Esophagus muscularis mucosa (tissue), 4 donors: ENCODE data around the gene MYD88. TPM values are rescaled to one million over a fixed set of nuclear protein-coding genes. Genes with fewer than 3 reads are reported as not detected.

Source experiments
- DNase-seq: peaks from one replicate; pipeline ENCODE4 v3.0.0-alpha.2; 2017; ENCODE audit errors: extremely low spot score
- H3K27ac ChIP-seq, 4 donors: fragments of 200-600 bp; sonication (generic); replicated peaks in 1 of 4; 1 replicate in 3 of 4; 2 replicates in 1 of 4; pipeline ENCODE4 v1.5.1; 2016 to 2019; ENCODE audit warnings: mild to moderate bottlenecking in 1 of 4
- H3K27me3 ChIP-seq, 4 donors: fragments of 200-600 bp; sonication (generic); one replicate each; pipeline versions ENCODE4 v1.5.1 to v1.6.0; 2016 to 2019
- H3K36me3 ChIP-seq, 4 donors: fragments of 200-600 bp; sonication (generic); one replicate each; pipeline ENCODE4 v1.5.1; 2016 to 2019
- H3K4me1 ChIP-seq, 4 donors: fragments of 200-600 bp; sonication (generic); one replicate each; pipeline ENCODE4 v1.5.1; 2016 to 2019
- H3K4me3 ChIP-seq, 4 donors: fragments of 200-600 bp; sonication (generic); 1 replicate in 2 of 4; 2 replicates in 2 of 4; pipeline ENCODE4 v1.5.1; 2016 to 2019; ENCODE audit warnings: mild to moderate bottlenecking in 4 of 4, moderate library complexity in 1 of 4
- H3K9me3 ChIP-seq, 4 donors: fragments of 200-600 bp; sonication (generic); 1 replicate in 3 of 4; 2 replicates in 1 of 4; pipeline ENCODE4 v1.5.1; 2016 to 2019
- CTCF ChIP-seq, 3 experiments: fragments of 200-600 bp in 2 of 3; fragments of 450-650 bp in 1 of 3; sonication (generic) in 2 of 3; IDR thresholded peaks; one replicate each; pipeline ENCODE4 v1.5.1; 2017 to 2019; ENCODE audit warnings: antibody characterized with exemption in 3 of 3, mild to moderate bottlenecking in 2 of 3, moderate library complexity in 1 of 3
- EP300 ChIP-seq: sonication (generic); formaldehyde crosslinking; IDR thresholded peaks from one replicate; pipeline ENCODE4 v1.6.1; 2017; ENCODE audit warnings: antibody characterized with exemption
- POLR2A ChIP-seq: fragments of 450-650 bp; IDR thresholded peaks from one replicate; pipeline ENCODE4 v1.6.1; 2017; ENCODE audit warnings: antibody characterized with exemption, moderate library complexity, mild to moderate bottlenecking, low read depth
- POLR2AphosphoS5 ChIP-seq, 2 donors: sonication (generic); formaldehyde crosslinking; IDR thresholded peaks; one replicate each; pipeline ENCODE4 v1.6.1; 2017; ENCODE audit warnings: antibody characterized with exemption in 2 of 2
- WGBS: methylation state at CpG from one replicate; pipeline ENCODE4 v1.1.5; 2018; 5-methylcytosine and 5-hydroxymethylcytosine counted together
- intact Hi-C: fragments of 100-400 bp; cut with DNase I; formaldehyde crosslinking; loops from one replicate; pipeline ENCODE4 v1.15.1; 2023
- total RNA-seq, 4 donors: library from RNA; depleted of rRNA; stranded (reverse); fragments of >200 nt; gene quantifications; one replicate each; pipeline versions ENCODE4 v1.1.0 to v1.2.1, GENCODE V29; 2016

The MYD88 gene
- total RNA-seq, 4 donors from 2014 or later = 21.2 to 38.6 (median 26.1) TPM

DNA sequence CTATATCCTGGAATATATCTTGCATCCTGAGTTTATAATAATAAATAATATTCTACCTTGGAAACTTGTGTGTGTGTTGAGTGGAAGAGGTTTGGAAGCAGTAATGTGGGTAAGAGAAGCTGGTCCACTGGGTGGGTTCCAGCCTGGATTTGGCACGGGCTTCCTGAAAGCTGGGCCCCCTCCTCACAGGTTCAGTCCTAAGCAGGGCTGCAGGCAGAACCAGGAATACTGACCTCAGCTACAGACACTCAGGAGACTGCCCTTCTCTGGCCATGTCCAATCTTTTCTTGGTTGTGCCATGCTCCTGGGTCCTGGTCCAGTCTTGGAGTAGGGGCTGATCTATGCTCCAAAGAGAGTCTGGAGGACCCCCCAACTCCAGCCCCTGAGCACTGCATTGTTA is 4.5 kb downstream of the MYD88 start:
- Histone ChIP-seq H3K27me3 (no peaks in the 10 kb centered on the region), H3K4me3 (no peak overlapping the region), H3K9me3 (peaks cover 0 to 5% (median 0%) of the 10 kb centered on the region in 4 donors), H3K4me1 (peaks cover 13 to 25% (median 24%) of the 10 kb centered on the region in 4 donors), H3K36me3 (peaks cover 0 to 26% (median 18%) of the 10 kb centered on the region in 4 donors), H3K27ac (no peak overlapping the region)
- WGBS = 75% methylated on average over 1 of the region's 1 CpG
- intact Hi-C loops = no loop called here
- TF ChIP-seq CTCF (IDR thresholded peaks at IDR 0.05) (no peak), POLR2AphosphoS5 (IDR thresholded peaks at IDR 0.05) (no peak), EP300 (no peak), POLR2A (no peak)
- DNase-seq = no peak

- Histone ChIP-seq H3K4me3 (no peak overlapping the region), H3K36me3 (peaks cover 0 to 26% (median 18%) of the 10 kb centered on the region in 4 donors), H3K27me3 (no peaks in the 10 kb centered on the region), H3K4me1 (peaks cover 10 to 22% (median 20%) of the 10 kb centered on the region in 4 donors), H3K27ac (no peak overlapping the region), H3K9me3 (peaks cover 0 to 5% (median 0%) of the 10 kb centered on the region in 4 donors)
- no peak for DNase-seq
- TF ChIP-seq EP300 (no peak), POLR2AphosphoS5 (IDR thresholded peaks at IDR 0.05) (no peak), CTCF (IDR thresholded peaks at IDR 0.05) (no peak), POLR2A (no peak)
- intact Hi-C loops = no loop called here
- WGBS = 90% methylated on average over 1 of the region's 3 CpGs
Measured at GRCh38 chr3:38143511-38143910, 5.0 kb downstream of the MYD88 start.

GRCh38 chr3:38146504-38146903 is 8.0 kb downstream of the MYD88 start:
- Histone ChIP-seq H3K9me3 (peaks cover 0 to 5% (median 0%) of the 10 kb centered on the region in 4 donors), H3K36me3 (peaks cover 0 to 13% (median 9%) of the 10 kb centered on the region in 4 donors), H3K4me3 (no peak overlapping the region), H3K27ac (no peak overlapping the region), H3K27me3 (no peaks in the 10 kb centered on the region), H3K4me1 (no peaks in the 10 kb centered on the region)
- intact Hi-C loops = no loop called here
- WGBS = 85% methylated on average over 2 of the region's 2 CpGs
- no peak for DNase-seq
- TF ChIP-seq POLR2A (no peak), POLR2AphosphoS5 (IDR thresholded peaks at IDR 0.05) (no peak), EP300 (no peak), CTCF (IDR thresholded peaks at IDR 0.05) (no peak)

DNA sequence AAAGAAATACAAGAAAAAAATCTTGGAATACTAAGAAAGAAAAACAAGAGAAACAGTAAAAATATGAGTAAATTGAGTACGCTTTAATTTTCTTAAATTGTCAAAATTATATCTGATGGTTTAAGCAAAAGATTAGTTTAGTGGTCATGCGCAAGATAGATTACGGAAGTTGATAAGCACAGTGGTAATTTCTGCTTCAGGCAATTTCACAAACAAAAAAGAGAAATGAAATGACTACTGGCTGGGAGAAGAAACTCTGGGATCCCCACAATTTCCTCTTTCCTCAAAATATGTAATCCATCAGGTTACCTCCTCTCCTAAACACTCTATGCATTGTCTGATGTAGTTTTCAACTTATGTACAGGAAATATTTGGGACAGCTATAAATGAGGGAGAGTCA is 9.0 kb downstream of the MYD88 start:
- H3K36me3 ChIP-seq = peaks cover 0 to 4% (median under 1%) of the 10 kb centered on the region in 4 donors
- intact Hi-C loops = no loop called here
- no peak for DNase-seq
- TF ChIP-seq EP300 = no peak
- TF ChIP-seq POLR2AphosphoS5 (IDR thresholded peaks at IDR 0.05) = no peak
- WGBS = 75% methylated on average over 3 of the region's 3 CpGs
- H3K27me3 ChIP-seq = no peaks in the 10 kb centered on the region
- no peak overlapping the region for H3K4me3 ChIP-seq
- peaks cover 0 to 5% (median 0%) of the 10 kb centered on the region in 4 donors for H3K9me3 ChIP-seq
- H3K27ac ChIP-seq = no peak overlapping the region
- no peaks in the 10 kb centered on the region for H3K4me1 ChIP-seq

DNA sequence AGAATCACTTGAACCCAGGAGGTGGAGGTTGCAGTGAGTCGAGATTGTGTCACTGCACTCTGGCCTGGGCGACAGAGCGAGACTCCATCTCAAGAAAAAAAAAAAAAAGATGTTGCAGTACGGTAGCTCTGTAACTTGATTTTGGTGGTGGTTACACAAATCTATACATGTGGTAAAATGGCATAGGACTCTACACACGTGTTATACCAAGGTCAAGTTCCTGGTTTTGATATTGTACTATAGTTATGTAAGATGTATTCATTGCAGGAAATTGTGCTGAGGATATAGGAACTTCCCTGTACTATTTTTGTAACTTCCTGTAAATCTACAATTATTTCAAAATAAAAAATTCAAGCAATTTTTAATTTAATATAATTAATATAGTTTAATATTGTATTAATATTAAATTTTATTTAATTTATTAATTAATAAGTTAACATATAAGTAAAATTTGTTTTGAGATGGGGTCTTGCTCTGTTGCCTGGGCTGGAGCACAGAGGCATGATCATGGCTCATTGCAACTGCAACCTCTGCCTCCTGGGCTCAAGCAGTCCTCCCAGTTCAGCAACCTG is 9.9 kb downstream of the MYD88 start:
- intact Hi-C loops = no loop called here
- 70% methylated on average over 5 of the region's 5 CpGs for WGBS
- Histone ChIP-seq H3K4me3 (no peak overlapping the region), H3K36me3 (no peaks in the 10 kb centered on the region), H3K9me3 (peaks cover 0 to 5% (median 0%) of the 10 kb centered on the region in 4 donors), H3K4me1 (no peaks in the 10 kb centered on the region), H3K27me3 (no peaks in the 10 kb centered on the region), H3K27ac (peak overlapping the region in 1 of 4 donors; percentile 2)
- no peak for TF ChIP-seq EP300
- TF ChIP-seq POLR2A = no peak
- no peak for TF ChIP-seq POLR2AphosphoS5 (IDR thresholded peaks at IDR 0.05)
- no peak for TF ChIP-seq CTCF (IDR thresholded peaks at IDR 0.05)
- no peak for DNase-seq
